T-helper 1 cell treated with Interleukin-12 subunit alpha and Interleukin-12 subunit beta and Interleukin-4 antibody, amounts not matched to agents 30 ng/mL and 1 ng/mL, for 36 hours (primary cell): ENCODE measurements around the gene NDEL1. TPM values are rescaled to one million over a fixed set of nuclear protein-coding genes. Genes with fewer than 3 reads are reported as not detected.

Source experiments
- intact Hi-C: fragments of 100-400 bp; cut with micrococcal nuclease; formaldehyde crosslinking; loops from one replicate; pipeline ENCODE4 v1.15.1; 2024
- total RNA-seq: library from RNA; stranded (reverse); gene quantifications from 2 replicates; pipeline ENCODE4 v1.2.3, GENCODE V29; 2022

NDEL1 gene
- total RNA-seq, 1 donor from 2014 or later, result 61.5 TPM

GRCh38 chr17:8499171-8499570 lies 63.5 kb downstream of the NDEL1 start:
- intact Hi-C loops, result no loop called here

- intact Hi-C loops, result no loop called here
These were observed 63.9 kb downstream of the NDEL1 start for GRCh38 chr17:8499614-8500013.

- intact Hi-C loops, result no loop called here
These were observed 64.9 kb downstream of the NDEL1 start for GRCh38 chr17:8500609-8501008.

- intact Hi-C loops, result no loop called here
These were observed 66.4 kb downstream of the NDEL1 start for GRCh38 chr17:8502126-8502525.

- intact Hi-C loops, result no loop called here
These were observed 67.7 kb downstream of the NDEL1 start for GRCh38 chr17:8503368-8503767.

GRCh38 chr17:8503807-8504206 lies 68.1 kb downstream of the NDEL1 start:
- intact Hi-C loops, result no loop called here

- intact Hi-C loops, result no loop called here
These were observed 69.0 kb downstream of the NDEL1 start for GRCh38 chr17:8504460-8505207.

GRCh38 chr17:8506145-8506544 lies 70.5 kb downstream of the NDEL1 start:
- intact Hi-C loops, result no loop called here

GRCh38 chr17:8514801-8515200 lies 79.1 kb downstream of the NDEL1 start:
- intact Hi-C loops, result no loop called here

Other genes with a start within 250 kb of the NDEL1 start
- gene BORCS6, start 245.7 kb upstream of the NDEL1 start, total RNA-seq, result 12.9 and 13.0 TPM in 2 replicates
- gene AURKB, start 225.3 kb upstream of the NDEL1 start, total RNA-seq, result 105 and 110 TPM in 2 replicates
- 92.3 and 99.2 TPM in 2 replicates for gene CTC1, start 187.8 kb upstream of the NDEL1 start, total RNA-seq
- gene PFAS, start 186.6 kb upstream of the NDEL1 start, total RNA-seq, result 74.6 and 75.3 TPM in 2 replicates
- 45.5 and 49.9 TPM in 2 replicates for gene RANGRF, start 147.2 kb upstream of the NDEL1 start, total RNA-seq
- gene SLC25A35, start 140.5 kb upstream of the NDEL1 start, total RNA-seq, result 8.9 and 10.3 TPM in 2 replicates
- gene ARHGEF15, start 125.6 kb upstream of the NDEL1 start, total RNA-seq, result not detected in 2 replicates
- not detected in 2 replicates for gene ODF4, start 96.0 kb upstream of the NDEL1 start, total RNA-seq
- 1,712 and 1,733 TPM in 2 replicates for gene RPL26, start 52.7 kb upstream of the NDEL1 start, total RNA-seq
- 0.07 TPM in 1 of 2 replicates, not detected in the other for gene RNF222, start 38.1 kb upstream of the NDEL1 start, total RNA-seq
- 7.6 and 10.8 TPM in 2 replicates for gene MYH10, start 194.8 kb downstream of the NDEL1 start, total RNA-seq